ENCODE data around the gene RHOBTB1. TPM values are rescaled to one million over a fixed set of nuclear protein-coding genes. Genes with fewer than 3 reads are reported as not detected.

RHOBTB1 gene
- total and polyA plus RNA-seq, 9 of the 15 experiments (the other 6 are each of a cell fraction or from before 2014, with no cell fraction given) = 1.7 to 11.7 (median 9.3) TPM

- DNase-seq (ENCODE audit: extremely low read depth in 1 of 4, low spot score in 3 of 4) = no peak
- no peak for ATAC-seq
- BruUV-seq (replicated peaks) = no TSS peak
- Histone ChIP-seq H3K4me3 (no peak overlapping the region), H3K9ac (ENCODE audit: insufficient read depth in 1 of 2, low read depth in 2 of 2, low read length in 2 of 2) (no peak overlapping the region), H3K9me3 (replicated peaks; ENCODE audit: control insufficient read depth, insufficient read depth, low read depth, low read length) (no peaks in the 10 kb centered on the region), H3K4me1 (replicated peaks in 1 of 2; ENCODE audit: control insufficient read depth in 2 of 2, insufficient read depth in 2 of 2, low read length in 2 of 2) (no peaks in the 10 kb centered on the region), H4K20me1 (replicated peaks; ENCODE audit: control insufficient read depth, insufficient read depth, low read length) (no peaks in the 10 kb centered on the region), H3K9me1 (ENCODE audit: control insufficient read depth, insufficient read depth, low read length) (no peaks in the 10 kb centered on the region), H3K27ac (ENCODE audit: extremely low read depth, low read depth, low read length) (no peak overlapping the region), H3K27me3 (ENCODE audit: control insufficient read depth in 2 of 2, insufficient read depth in 2 of 2, low read length in 2 of 2) (no peaks in the 10 kb centered on the region; a peak in 1 of 5 replicates), H3K4me2 (ENCODE audit: insufficient read depth, low read length) (no peak overlapping the region), H2AFZ (ENCODE audit: low read depth, low read length) (no peak overlapping the region), H3K79me2 (ENCODE audit: control insufficient read depth, insufficient read depth, low read length) (no peaks in the 10 kb centered on the region), H3K36me3 (ENCODE audit: control insufficient read depth, insufficient read depth, low read length) (no peaks in the 10 kb centered on the region)
- in situ Hi-C loops (cut with MboI) = no loop called here
- WGBS (ENCODE audit: insufficient coverage, low coverage, missing lambda C conversion rate) = 75% methylated on average over 6 of the region's 6 CpGs
- intact Hi-C loops (cut with micrococcal nuclease) = no loop called here
- CTCF ChIA-PET (ENCODE audit: low intra/inter-chr PET ratio) = no interaction called here
- POLR2A ChIA-PET = no interaction called here
- no peak for TF ChIP-seq NCOA1 (IDR thresholded peaks at IDR 0.05; ENCODE audit: low read depth)
- TF ChIP-seq CBX3 (IDR thresholded peaks at IDR 0.05; ENCODE audit: borderline replicate concordance in 1 of 2, low read length in 2 of 2) = no peak
- TF ChIP-seq PBX2 (CRISPR knock-in tag; IDR thresholded peaks at IDR 0.05; ENCODE audit: low read depth) = no peak
- no peak for TF ChIP-seq PBX2 (tag; conservative IDR thresholded peaks at IDR 0.05; ENCODE audit: low read depth)
- no peak for FAIRE-seq
Observed at GRCh38 chr10:60901561-60902235, 42.3 kb downstream of the RHOBTB1 start.

All from K562 (cell line).